Thyroid gland (tissue), 4 donors: Measurements from ENCODE around the gene NRDE2. TPM values are rescaled to one million over a fixed set of nuclear protein-coding genes. Genes with fewer than 3 reads are reported as not detected.

Experiments used
- DNase-seq, 2 donors: peaks; one replicate each; pipeline ENCODE4 v3.0.0-alpha.2; 2019
- H3K27ac ChIP-seq, 3 donors: fragments of 200-600 bp; sonication (generic); 1 replicate in 2 of 3; 2 replicates in 1 of 3; pipeline ENCODE4 v1.5.1; 2016 to 2019; ENCODE audit warnings: mild to moderate bottlenecking in 1 of 3, moderate library complexity in 1 of 3
- H3K27me3 ChIP-seq: fragments of 200-600 bp; sonication (generic); one replicate; pipeline ENCODE4 v1.5.1; 2019
- H3K36me3 ChIP-seq, 2 donors: fragments of 200-600 bp; sonication (generic); one replicate each; pipeline ENCODE4 v1.5.1; 2016 to 2019
- H3K4me1 ChIP-seq, 2 donors: fragments of 200-600 bp; sonication (generic); one replicate each; pipeline ENCODE4 v1.5.1; 2017 to 2019
- H3K4me3 ChIP-seq, 3 donors: fragments of 200-600 bp; sonication (generic); replicated peaks in 1 of 3; 1 replicate in 2 of 3; 2 replicates in 1 of 3; pipeline ENCODE4 v1.5.1; 2016; ENCODE audit warnings: mild to moderate bottlenecking in 1 of 3
- H3K9me3 ChIP-seq: fragments of 200-600 bp; sonication (generic); one replicate; pipeline ENCODE4 v1.5.1; 2017
- POLR2A ChIP-seq, 2 donors: fragments of 450-650 bp; IDR thresholded peaks; one replicate each; pipeline ENCODE4 v1.6.1; 2017; ENCODE audit warnings: antibody characterized with exemption in 2 of 2, mild to moderate bottlenecking in 2 of 2, moderate library complexity in 1 of 2
- WGBS, 2 donors: methylation state at CpG; one replicate each; pipeline ENCODE4 v1.1.5; 2017; 5-methylcytosine and 5-hydroxymethylcytosine counted together
- intact Hi-C: fragments of 100-400 bp; cut with DNase I; formaldehyde crosslinking; loops from one replicate; pipeline ENCODE4 v1.15.1; 2023
- total RNA-seq, 4 donors: library from RNA; depleted of rRNA; stranded (reverse); fragments of >200 nt; gene quantifications; one replicate each; pipeline ENCODE4 v1.2.3, GENCODE V29; 2016
- TF ChIP-seq, protein P1 (sequence below), 6 experiments: fragments of 200-600 bp in 3 of 6; fragments of 450-650 bp in 3 of 6; sonication (generic) in 3 of 6; IDR thresholded peaks; one replicate each; pipeline ENCODE4 v1.5.1; 2016 to 2019; ENCODE audit warnings: antibody characterized with exemption in 6 of 6, mild to moderate bottlenecking in 2 of 6, inconsistent platforms in 1 of 6, moderate library complexity in 1 of 6

Gene NRDE2
- total RNA-seq, 4 donors from 2014 or later: 21.7 to 38.7 (median 26.7) TPM

DNA sequence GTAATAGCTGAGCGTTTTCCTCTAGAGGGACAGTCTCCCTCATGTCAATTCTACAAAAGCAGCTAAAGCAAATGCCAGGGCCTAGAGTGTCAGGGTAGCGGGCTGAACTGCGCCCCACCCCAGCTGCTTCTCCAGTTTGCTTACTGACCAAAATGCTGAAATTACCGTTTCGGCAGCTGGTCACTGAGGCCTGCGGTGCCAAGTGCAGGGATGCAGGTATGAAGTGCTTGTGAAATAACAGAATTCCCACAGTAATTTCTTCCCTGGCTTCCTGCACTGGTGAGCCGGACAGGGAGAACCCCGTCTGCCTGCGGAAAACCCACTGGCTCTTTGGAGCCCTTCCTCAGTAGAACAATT, 56.3 kb downstream of the NRDE2 start:
- TF ChIP-seq, protein P1, sequence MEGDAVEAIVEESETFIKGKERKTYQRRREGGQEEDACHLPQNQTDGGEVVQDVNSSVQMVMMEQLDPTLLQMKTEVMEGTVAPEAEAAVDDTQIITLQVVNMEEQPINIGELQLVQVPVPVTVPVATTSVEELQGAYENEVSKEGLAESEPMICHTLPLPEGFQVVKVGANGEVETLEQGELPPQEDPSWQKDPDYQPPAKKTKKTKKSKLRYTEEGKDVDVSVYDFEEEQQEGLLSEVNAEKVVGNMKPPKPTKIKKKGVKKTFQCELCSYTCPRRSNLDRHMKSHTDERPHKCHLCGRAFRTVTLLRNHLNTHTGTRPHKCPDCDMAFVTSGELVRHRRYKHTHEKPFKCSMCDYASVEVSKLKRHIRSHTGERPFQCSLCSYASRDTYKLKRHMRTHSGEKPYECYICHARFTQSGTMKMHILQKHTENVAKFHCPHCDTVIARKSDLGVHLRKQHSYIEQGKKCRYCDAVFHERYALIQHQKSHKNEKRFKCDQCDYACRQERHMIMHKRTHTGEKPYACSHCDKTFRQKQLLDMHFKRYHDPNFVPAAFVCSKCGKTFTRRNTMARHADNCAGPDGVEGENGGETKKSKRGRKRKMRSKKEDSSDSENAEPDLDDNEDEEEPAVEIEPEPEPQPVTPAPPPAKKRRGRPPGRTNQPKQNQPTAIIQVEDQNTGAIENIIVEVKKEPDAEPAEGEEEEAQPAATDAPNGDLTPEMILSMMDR (IDR thresholded peaks at IDR 0.05): no peak
- TF ChIP-seq POLR2A (IDR thresholded peaks at IDR 0.05): no peak
- H3K9me3 ChIP-seq: no peaks in the 10 kb centered on the region
- no peak for DNase-seq
- intact Hi-C loops: no loop called here
- peaks cover 31 to 56% of the 10 kb centered on the region in 2 donors for H3K36me3 ChIP-seq
- peaks cover 0 to 5% of the 10 kb centered on the region in 2 donors for H3K4me1 ChIP-seq
- WGBS, 2 donors: 85 to 86% methylated on average over 9 of the region's 9 CpGs
- H3K27me3 ChIP-seq: no peaks in the 10 kb centered on the region
- no peak overlapping the region for H3K27ac ChIP-seq
- H3K4me3 ChIP-seq: no peak overlapping the region

DNA sequence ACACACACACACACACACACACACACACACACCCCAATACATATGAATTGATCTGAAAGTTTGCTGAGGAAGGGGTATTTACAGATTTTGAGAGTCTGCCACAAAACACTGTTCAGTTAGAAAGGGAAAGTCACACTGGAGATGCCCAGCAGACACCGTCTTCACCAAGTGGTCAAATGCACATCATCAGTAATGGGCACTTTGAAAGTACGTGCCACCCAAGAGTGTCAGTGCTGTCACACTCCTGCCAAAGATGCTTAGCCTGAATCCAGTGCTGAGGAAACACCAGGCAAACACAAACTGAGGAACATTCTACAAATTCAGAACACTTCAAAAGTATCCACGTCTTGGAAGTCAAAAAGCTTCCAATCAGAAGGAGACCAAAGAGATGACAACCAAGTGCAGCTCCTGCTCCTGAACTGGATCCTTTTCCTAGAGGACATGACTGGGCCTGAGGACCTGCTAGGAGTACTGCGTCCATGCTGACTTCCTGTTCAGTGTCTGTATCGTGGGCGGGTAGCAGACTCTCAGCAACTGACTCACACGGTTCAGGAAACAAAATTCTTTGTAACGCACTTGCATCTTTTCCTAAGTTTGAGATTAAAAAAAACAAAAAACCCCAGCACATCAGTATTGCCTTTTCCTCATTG, 56.8 kb downstream of the NRDE2 start:
- H3K4me3 ChIP-seq: no peak overlapping the region
- H3K27ac ChIP-seq: no peak overlapping the region
- DNase-seq: no peak
- TF ChIP-seq, protein P1 (IDR thresholded peaks at IDR 0.05): no peak
- TF ChIP-seq POLR2A (IDR thresholded peaks at IDR 0.05): no peak
- WGBS, 2 donors: 80 to 85% methylated on average over 8 of the region's 8 CpGs
- H3K27me3 ChIP-seq: no peaks in the 10 kb centered on the region
- peaks cover 0 to 5% of the 10 kb centered on the region in 2 donors for H3K4me1 ChIP-seq
- intact Hi-C loops: no loop called here
- H3K36me3 ChIP-seq: peaks cover 31 to 56% of the 10 kb centered on the region in 2 donors
- H3K9me3 ChIP-seq: no peaks in the 10 kb centered on the region

DNA sequence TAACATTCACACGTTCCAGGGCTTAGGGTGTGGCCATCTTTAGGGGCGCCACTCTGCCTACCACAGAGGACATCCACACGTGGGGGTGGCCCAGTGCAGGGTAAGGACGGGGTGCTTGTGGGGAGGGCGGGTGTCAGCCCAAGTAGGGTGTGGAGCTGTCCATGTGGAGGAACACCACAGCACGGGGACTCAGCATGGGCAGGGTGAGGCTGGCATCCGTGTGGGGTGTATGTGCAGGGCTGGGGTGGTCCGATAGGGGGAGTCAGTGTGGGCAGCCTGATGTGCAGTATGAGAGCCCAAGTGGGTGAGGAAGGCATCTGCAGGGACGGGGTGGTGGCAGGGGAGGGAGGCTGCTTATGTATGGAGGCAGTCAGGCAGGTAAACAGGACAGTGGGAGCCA, 57.7 kb downstream of the NRDE2 start:
- H3K27me3 ChIP-seq: no peaks in the 10 kb centered on the region
- H3K27ac ChIP-seq: no peak overlapping the region
- 77 to 83% methylated on average over 9 of the region's 9 CpGs for WGBS, 2 donors
- DNase-seq: no peak
- peaks cover 37 to 60% of the 10 kb centered on the region in 2 donors for H3K36me3 ChIP-seq
- intact Hi-C loops: no loop called here
- no peak overlapping the region for H3K4me3 ChIP-seq
- H3K9me3 ChIP-seq: no peaks in the 10 kb centered on the region
- TF ChIP-seq, protein P1 (IDR thresholded peaks at IDR 0.05): no peak
- TF ChIP-seq POLR2A (IDR thresholded peaks at IDR 0.05): no peak
- H3K4me1 ChIP-seq: peaks cover 0 to 5% of the 10 kb centered on the region in 2 donors

DNA sequence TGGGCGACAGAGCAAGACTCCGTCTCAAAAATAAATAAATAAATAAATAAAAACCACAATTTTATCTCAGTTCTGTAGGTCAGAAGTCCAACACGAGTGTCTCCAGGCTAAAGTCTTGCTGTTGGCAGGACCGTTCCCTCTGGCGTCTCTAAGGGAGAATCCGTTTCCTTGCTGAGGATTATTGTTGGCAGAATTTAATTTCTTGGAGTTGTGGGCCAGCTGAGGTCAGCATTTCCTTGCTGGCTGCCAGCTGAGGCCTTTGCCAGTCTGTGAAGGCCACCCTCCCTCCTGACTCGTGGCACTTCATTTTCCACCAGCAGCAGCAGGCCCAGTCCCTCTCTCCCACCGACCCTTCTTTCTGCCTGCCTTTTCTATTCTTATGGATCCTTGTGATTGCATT, 58.2 kb downstream of the NRDE2 start:
- no peak for DNase-seq
- Histone ChIP-seq H3K4me3 (no peak overlapping the region), H3K36me3 (peaks cover 37 to 60% of the 10 kb centered on the region in 2 donors), H3K9me3 (no peaks in the 10 kb centered on the region), H3K4me1 (peaks cover 0 to 5% of the 10 kb centered on the region in 2 donors), H3K27me3 (no peaks in the 10 kb centered on the region), H3K27ac (no peak overlapping the region)
- intact Hi-C loops: no loop called here
- WGBS, 2 donors: 72 to 73% methylated on average over 8 of the region's 8 CpGs
- no peak for TF ChIP-seq POLR2A (IDR thresholded peaks at IDR 0.05)
- TF ChIP-seq, protein P1 (IDR thresholded peaks at IDR 0.05): no peak

DNA sequence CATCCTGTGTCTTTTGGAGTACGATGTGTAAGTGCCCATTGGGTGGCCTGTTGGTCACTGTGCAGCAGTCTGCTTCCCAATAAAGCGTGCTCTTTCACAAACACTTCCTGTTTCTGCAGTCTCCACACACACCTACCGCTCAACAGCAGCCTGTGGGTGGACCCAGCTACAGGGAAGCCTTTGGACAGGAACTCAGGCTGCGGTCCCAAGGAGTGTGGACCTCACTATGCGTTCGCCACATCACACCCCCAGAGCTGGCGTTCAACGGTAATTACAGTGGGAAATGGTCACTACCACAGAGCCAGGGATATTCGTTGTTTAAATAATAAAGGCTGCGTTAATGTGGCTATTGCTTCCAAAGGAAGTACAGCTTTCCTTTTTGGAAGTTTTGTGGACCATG, 59.2 kb downstream of the NRDE2 start:
- Histone ChIP-seq H3K4me3 (no peak overlapping the region), H3K4me1 (peaks cover 0 to 5% of the 10 kb centered on the region in 2 donors), H3K27me3 (no peaks in the 10 kb centered on the region), H3K9me3 (no peaks in the 10 kb centered on the region), H3K36me3 (peaks cover 36 to 57% of the 10 kb centered on the region in 2 donors), H3K27ac (peak overlapping the region in 1 of 3 donors; percentile 30)
- WGBS, 2 donors: 77 to 78% methylated on average over 10 of the region's 10 CpGs
- intact Hi-C loops: no loop called here
- DNase-seq: no peak
- no peak for TF ChIP-seq POLR2A (IDR thresholded peaks at IDR 0.05)
- TF ChIP-seq, protein P1 (IDR thresholded peaks at IDR 0.05): no peak
